C1 segment of cervical spinal cord (tissue), 14 donors: Measurements from ENCODE around the gene RBMY1D.
A peak's percentile ranks its signal among the peaks of the same experiment; 100 is the strongest.
"Not testable (repeated sequence)": the region's sequence is repeated elsewhere in the genome, so short reads cannot be mapped to it uniquely, and the experiment has no call there.

Source experiments
- DNase-seq, 14 donors: peaks; one replicate each; lab custom pipeline; 2025; lab: John Stamatoyannopoulos, UW

The RBMY1D gene

DNA sequence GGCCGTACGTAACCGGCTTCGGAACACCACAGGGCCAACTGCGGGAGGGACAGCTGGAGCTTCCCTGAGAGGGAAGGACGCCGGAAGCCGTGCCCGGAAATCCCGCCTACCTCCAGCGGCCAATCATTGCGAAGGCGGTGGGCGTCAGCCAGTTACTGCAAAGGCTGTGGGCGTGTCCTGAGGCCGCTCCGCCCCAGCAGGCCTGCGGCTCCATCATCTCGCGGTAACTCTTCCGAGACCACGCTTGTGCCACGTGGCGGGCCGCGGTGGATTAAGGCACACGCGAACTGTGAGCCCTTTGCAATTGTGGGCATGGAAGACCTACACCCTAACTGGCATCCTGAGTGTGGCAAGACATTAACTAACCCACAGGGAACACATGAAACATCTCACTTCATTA is at the start of gene RBMY1D:
TSS of gene RBMY1D (minus strand) at position 101 of the 400 bp plus-strand sequence. CDS start 2,013 bp downstream, outside the sequence.
- not testable (repeated sequence) for DNase-seq

GRCh38 chrY:21917932-21918331 is 23.6 kb upstream of the RBMY1D start, which contains the start of gene RBMY1E:
RBMY1E (minus strand) TSS chrY:21918032; CDS start chrY:21916054, 1,978 bp downstream.
- not testable (repeated sequence) for DNase-seq

DNA sequence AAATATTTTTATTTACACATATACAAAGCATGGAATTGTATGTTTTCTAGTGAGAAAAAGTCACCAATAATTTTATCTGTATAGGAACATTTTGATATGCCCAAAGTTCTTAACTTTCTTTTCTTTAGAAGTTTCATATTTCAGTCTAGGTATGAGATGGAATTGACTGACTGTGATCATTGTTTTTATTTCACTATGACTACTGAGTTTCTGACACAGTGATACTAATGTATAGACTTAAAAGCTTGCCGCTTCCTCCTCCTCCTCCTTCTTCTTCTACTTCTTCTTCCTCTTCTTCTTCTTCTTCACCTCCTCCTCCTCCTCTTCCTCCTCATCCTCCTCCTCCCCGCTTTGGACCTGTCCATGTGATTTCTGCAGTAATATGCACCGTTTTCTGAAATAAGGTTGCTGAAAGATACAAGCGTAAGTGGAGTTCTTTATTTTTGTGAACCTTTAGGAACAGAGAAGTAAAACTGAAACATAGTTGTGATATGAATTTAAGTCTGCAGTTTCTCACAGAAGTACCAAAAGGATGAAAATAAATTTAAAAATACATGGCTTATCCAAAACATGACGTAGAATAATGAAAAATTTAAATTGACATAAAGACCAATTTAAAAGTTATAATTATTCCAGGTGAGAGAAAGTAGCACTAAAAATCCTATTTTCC is 24.8 kb downstream of the RBMY1D start:
- DNase-seq, result not testable (repeated sequence)

GRCh38 chrY:21845481-21845880 is 48.8 kb downstream of the RBMY1D start:
- no peak for DNase-seq

- peak in 1 of 14 donors; percentile 11 for DNase-seq
Measured at GRCh38 chrY:21842090-21842489, 52.2 kb downstream of the RBMY1D start.

GRCh38 chrY:21839489-21839888 is 54.8 kb downstream of the RBMY1D start:
- DNase-seq, result peak in 1 of 14 donors; percentile 4

DNA sequence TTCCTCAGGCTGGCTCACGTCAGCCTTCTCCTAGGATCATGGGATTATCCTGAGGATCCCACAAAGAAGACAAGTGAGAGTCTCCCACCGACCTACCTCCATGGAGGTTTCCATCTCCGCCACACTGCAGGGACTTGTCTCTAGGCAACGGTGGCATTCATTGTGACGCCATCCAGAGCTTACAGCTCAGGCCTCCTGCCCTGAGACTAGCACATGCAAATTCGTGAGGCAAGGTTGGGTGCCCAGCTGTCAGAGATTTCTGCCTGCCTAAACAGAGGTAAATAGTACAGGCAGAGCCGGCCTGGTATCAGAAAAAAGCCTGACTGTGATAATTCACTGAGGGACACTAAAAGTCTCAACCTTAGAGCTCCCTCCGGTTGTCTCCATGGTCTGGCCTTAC is 58.0 kb downstream of the RBMY1D start:
- no peak for DNase-seq

DNA sequence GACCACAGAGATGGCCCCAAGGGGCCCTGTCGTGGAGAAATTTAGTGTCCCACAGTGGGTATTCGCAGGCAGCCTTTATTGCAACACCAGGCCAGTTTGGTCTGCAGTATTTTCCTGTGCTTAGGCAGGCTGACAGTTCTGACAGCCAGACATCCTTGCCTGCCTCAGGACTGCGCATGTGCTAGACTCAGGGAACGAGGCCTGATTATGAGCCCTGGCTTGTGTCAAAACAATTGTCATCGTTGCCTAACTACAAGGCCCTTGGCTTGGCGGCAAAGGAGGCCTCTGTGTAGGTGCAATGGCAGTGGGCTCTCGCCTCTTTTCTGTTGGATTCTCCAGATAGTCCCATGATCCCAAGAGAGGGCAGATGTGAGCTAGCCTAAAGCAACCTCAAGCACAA is 59.3 kb downstream of the RBMY1D start:
- no peak for DNase-seq
